ENCODE data around the gene NUMB. TPM values are rescaled to one million over a fixed set of nuclear protein-coding genes. Genes with fewer than 3 reads are reported as not detected.

Gene NUMB
- total RNA-seq, 1 donor from 2014 or later = 218 TPM

DNA sequence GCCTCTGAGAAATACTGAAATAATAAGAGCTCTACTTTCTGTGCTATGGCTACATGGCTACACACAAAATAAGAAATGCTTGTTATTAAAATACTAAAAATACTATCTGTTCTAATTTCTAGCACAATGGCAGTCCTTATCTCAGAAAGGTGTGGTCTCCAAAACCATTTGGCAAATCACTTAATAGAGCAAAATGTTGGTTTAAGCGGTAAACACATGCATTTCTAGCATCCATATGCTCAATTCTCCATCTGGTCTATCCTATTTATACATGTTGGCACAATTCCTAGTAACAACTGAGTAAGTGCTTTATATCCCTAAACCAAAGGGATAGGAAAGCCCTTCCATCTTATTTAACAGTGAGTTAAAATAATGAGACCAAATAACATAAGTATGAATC, 114.0 kb downstream of the NUMB start:
- Mint-ChIP-seq H3K36me3 (ENCODE audit: low read depth, unreplicated experiment) (peaks cover 8% of the 10 kb centered on the region), H3K9me3 (ENCODE audit: unreplicated experiment) (no peaks in the 10 kb centered on the region), H3K27ac (ENCODE audit: unreplicated experiment) (no peak overlapping the region), H3K27me3 (ENCODE audit: unreplicated experiment) (no peaks in the 10 kb centered on the region), H3K4me1 (ENCODE audit: unreplicated experiment) (peaks cover 33% of the 10 kb centered on the region), H3K4me3 (ENCODE audit: unreplicated experiment) (no peak overlapping the region)
- TF ChIP-seq, protein P1, sequence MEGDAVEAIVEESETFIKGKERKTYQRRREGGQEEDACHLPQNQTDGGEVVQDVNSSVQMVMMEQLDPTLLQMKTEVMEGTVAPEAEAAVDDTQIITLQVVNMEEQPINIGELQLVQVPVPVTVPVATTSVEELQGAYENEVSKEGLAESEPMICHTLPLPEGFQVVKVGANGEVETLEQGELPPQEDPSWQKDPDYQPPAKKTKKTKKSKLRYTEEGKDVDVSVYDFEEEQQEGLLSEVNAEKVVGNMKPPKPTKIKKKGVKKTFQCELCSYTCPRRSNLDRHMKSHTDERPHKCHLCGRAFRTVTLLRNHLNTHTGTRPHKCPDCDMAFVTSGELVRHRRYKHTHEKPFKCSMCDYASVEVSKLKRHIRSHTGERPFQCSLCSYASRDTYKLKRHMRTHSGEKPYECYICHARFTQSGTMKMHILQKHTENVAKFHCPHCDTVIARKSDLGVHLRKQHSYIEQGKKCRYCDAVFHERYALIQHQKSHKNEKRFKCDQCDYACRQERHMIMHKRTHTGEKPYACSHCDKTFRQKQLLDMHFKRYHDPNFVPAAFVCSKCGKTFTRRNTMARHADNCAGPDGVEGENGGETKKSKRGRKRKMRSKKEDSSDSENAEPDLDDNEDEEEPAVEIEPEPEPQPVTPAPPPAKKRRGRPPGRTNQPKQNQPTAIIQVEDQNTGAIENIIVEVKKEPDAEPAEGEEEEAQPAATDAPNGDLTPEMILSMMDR (IDR thresholded peaks at IDR 0.05; ENCODE audit: unreplicated experiment) = no peak
- no peak for DNase-seq (ENCODE audit: low spot score)

DNA sequence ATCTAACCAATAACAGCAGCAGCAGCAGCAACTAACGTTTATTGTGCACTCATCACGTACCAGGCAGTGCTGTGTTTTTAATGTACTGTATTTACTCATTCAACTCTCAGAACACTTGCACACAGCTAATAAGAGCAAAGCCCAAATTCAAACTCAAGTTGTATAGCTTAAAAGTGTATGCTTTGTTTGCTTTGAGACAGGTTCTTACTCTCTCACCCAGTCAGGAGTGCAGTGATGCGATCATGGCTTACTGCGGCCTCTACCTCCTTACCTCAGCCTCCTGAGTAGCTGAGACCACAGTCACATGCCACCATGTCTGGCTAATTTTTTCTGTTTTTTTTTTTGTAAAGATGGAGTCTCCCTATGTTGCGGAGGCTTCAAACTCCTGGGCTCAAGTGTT, 115.7 kb downstream of the NUMB start:
- Mint-ChIP-seq H3K36me3 (ENCODE audit: low read depth, unreplicated experiment) (peaks cover 8% of the 10 kb centered on the region), H3K4me3 (ENCODE audit: unreplicated experiment) (no peak overlapping the region), H3K9me3 (ENCODE audit: unreplicated experiment) (no peaks in the 10 kb centered on the region), H3K4me1 (ENCODE audit: unreplicated experiment) (peaks cover 33% of the 10 kb centered on the region), H3K27me3 (ENCODE audit: unreplicated experiment) (no peaks in the 10 kb centered on the region), H3K27ac (ENCODE audit: unreplicated experiment) (peak overlapping the region; percentile 11)
- DNase-seq (ENCODE audit: low spot score) = no peak
- TF ChIP-seq, protein P1 (IDR thresholded peaks at IDR 0.05; ENCODE audit: unreplicated experiment) = no peak

DNA sequence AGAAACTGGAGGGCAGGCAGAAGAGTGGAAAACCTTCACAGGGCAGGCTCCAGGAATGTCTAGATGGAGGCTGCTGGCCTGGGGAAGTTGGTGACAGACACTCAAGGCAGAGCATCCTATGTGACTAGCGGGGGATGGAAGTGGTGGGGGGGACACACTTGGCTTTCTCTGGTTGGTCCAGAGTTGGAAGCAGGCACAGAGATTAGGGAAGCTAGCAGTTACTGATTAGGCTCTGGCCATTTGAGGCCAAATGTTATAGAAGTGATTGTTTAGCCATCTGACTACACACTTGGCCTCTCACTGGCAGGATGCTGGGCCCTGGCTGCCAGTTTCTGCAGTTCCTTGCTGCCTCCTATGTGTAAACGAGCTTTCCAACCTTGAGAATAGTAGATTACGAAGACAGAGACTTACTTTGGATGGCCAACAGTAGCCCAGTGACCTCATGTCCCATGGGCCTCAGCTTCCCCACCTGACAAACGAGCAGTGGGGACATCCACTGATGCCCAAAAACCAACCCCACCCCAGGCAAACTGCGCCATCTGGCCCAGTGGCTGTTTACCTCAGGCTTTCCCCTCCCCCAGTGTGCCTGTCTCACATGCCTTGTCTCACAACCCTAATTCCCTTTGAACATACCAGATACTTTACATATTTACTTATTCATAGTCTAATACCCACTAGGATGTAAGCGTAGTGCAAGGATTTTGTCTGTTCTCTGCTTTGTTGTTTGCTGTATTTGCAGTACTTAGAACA, 118.3 kb downstream of the NUMB start:
- DNase-seq (ENCODE audit: low spot score) = no peak
- Mint-ChIP-seq H3K27ac (ENCODE audit: unreplicated experiment) (peak overlapping the region; percentile 68), H3K27me3 (ENCODE audit: unreplicated experiment) (peaks cover 2% of the 10 kb centered on the region), H3K4me1 (ENCODE audit: unreplicated experiment) (peaks cover 25% of the 10 kb centered on the region), H3K4me3 (ENCODE audit: unreplicated experiment) (no peak overlapping the region), H3K9me3 (ENCODE audit: unreplicated experiment) (no peaks in the 10 kb centered on the region), H3K36me3 (ENCODE audit: low read depth, unreplicated experiment) (peaks cover 8% of the 10 kb centered on the region)
- TF ChIP-seq, protein P1 (IDR thresholded peaks at IDR 0.05; ENCODE audit: unreplicated experiment) = no peak

DNA sequence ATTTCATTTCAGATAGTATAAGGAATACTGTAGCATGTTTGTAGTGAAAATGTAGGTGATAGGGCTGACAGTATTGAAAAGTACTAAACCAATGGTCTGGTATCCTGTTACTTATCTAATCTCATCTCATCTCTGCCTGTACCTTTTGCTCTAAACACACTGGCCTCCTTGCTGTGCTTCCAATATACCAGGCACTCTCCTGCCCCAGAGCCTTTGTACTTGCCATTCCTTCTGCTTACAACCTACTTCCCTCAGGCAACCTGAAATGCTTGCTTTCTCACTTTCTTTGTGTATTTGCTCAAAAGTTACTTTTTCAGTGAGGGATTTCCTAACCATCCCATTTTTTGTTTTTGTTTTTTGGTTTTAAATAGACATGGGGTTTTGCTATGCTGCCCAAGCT, 119.1 kb downstream of the NUMB start:
- Mint-ChIP-seq H3K36me3 (ENCODE audit: low read depth, unreplicated experiment) (peaks cover 8% of the 10 kb centered on the region), H3K4me1 (ENCODE audit: unreplicated experiment) (peaks cover 25% of the 10 kb centered on the region), H3K27me3 (ENCODE audit: unreplicated experiment) (peaks cover 2% of the 10 kb centered on the region), H3K27ac (ENCODE audit: unreplicated experiment) (peak overlapping the region; percentile 28), H3K9me3 (ENCODE audit: unreplicated experiment) (no peaks in the 10 kb centered on the region), H3K4me3 (ENCODE audit: unreplicated experiment) (no peak overlapping the region)
- TF ChIP-seq, protein P1 (IDR thresholded peaks at IDR 0.05; ENCODE audit: unreplicated experiment) = no peak
- no peak for DNase-seq (ENCODE audit: low spot score)

DNA sequence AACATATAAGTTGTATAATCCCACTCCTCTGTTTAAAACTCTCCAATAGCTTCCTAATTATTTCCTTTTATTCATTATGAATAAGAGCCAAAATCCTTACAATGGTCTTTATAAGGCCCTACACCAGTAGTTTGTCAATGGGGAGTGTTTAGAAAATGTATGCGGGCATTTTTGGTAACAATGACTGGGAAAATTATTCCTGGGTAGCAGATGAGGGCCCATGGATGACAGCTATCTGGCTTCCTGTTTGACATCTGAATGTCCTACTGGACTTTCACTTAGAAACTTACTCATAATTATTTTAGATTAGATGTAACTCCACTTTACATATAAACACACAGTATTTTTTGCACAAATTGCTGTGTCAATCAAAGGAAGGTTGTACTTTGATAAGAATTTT, 119.8 kb downstream of the NUMB start:
- Mint-ChIP-seq H3K36me3 (ENCODE audit: low read depth, unreplicated experiment) (peaks cover 13% of the 10 kb centered on the region), H3K9me3 (ENCODE audit: unreplicated experiment) (no peaks in the 10 kb centered on the region), H3K4me1 (ENCODE audit: unreplicated experiment) (peaks cover 25% of the 10 kb centered on the region), H3K27me3 (ENCODE audit: unreplicated experiment) (peaks cover 2% of the 10 kb centered on the region), H3K27ac (ENCODE audit: unreplicated experiment) (no peak overlapping the region), H3K4me3 (ENCODE audit: unreplicated experiment) (no peak overlapping the region)
- TF ChIP-seq, protein P1 (IDR thresholded peaks at IDR 0.05; ENCODE audit: unreplicated experiment) = no peak
- no peak for DNase-seq (ENCODE audit: low spot score)

Measured in endothelial cell (in vitro differentiated cells).